MM.1S (cell line): ENCODE data around the gene DDX20.

ENCODE experiments used
- EZH2 ChIP-seq: fragments of 300-600 bp; sonication (generic); optimal IDR thresholded peaks from 2 replicates; pipeline ENCODE3; 2017; ENCODE audit warnings: low read depth, mild to moderate bottlenecking, antibody characterized with exemption, low read length, mixed read lengths
- EZH2phosphoT487 ChIP-seq: fragments of 300-600 bp; sonication (generic); IDR thresholded peaks from 2 replicates; pipeline ENCODE4 v1.6.1; 2018; ENCODE audit warnings: antibody characterized with exemption, low read length
- TF ChIP-seq, protein P1 (sequence below): fragments of 300-600 bp; sonication (generic); IDR thresholded peaks from 2 replicates; pipeline ENCODE4 v1.5.1; 2016; ENCODE audit warnings: antibody characterized with exemption, low read length, mixed read lengths

DNA sequence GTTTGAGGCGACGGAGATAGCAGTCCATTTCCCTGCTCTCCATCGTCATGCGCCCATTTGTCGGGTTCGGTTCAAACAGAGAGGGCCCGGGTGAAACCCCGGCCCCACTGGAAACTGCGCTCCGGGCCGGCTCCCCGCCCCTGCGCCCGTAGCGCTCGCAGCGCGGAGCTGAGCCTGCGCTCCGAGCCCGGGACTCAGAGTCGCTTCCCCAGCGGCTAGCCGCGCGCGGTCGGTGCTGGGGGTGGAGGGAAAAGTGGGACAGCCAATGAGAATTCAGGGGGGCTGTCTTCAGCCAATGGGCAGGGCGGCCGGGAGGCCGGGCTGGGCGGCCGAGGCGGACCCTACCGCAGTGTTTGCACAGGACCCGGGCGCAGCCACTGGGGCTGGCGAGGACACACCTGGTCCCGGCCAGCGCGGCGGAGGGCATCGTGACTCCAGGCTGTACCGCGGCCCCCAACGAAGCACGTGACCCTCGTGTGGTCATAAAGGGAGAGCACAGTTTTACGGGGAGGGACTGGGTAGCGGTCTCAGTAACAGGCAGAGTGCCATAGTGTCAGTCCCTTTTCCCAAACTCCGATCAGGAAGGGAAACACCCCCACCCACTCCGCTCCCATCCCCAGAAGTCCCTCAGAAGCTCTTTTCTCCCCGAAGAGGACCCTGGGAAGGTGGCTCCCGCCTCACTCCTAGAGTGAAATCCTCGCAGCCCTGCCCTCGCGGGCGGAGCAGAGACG lies 16.3 kb upstream of the DDX20 start, which contains the start of gene INKA2:
- TF ChIP-seq, protein P1, sequence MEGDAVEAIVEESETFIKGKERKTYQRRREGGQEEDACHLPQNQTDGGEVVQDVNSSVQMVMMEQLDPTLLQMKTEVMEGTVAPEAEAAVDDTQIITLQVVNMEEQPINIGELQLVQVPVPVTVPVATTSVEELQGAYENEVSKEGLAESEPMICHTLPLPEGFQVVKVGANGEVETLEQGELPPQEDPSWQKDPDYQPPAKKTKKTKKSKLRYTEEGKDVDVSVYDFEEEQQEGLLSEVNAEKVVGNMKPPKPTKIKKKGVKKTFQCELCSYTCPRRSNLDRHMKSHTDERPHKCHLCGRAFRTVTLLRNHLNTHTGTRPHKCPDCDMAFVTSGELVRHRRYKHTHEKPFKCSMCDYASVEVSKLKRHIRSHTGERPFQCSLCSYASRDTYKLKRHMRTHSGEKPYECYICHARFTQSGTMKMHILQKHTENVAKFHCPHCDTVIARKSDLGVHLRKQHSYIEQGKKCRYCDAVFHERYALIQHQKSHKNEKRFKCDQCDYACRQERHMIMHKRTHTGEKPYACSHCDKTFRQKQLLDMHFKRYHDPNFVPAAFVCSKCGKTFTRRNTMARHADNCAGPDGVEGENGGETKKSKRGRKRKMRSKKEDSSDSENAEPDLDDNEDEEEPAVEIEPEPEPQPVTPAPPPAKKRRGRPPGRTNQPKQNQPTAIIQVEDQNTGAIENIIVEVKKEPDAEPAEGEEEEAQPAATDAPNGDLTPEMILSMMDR: no peak
- no peak for TF ChIP-seq EZH2
- no peak for TF ChIP-seq EZH2phosphoT487
